GM12878 (cell line): ENCODE data around the gene MYG1. TPM values are rescaled to one million over a fixed set of nuclear protein-coding genes. Genes with fewer than 3 reads are reported as not detected.

ENCODE experiments used
- ATAC-seq: fragments of 200-7000 bp; cut with Tn5 transposase; 3 replicates; pipeline ENCODE4 v1.9.1; 2020; ENCODE audit warnings: mild to moderate bottlenecking, moderate library complexity
- BruUV-seq: library from RNA; stranded (reverse); fragments of 400-500 nt; replicated peaks from 2 replicates; lab custom pipeline; 2021; lab: Mats Ljungman, UMichigan
- CTCF ChIA-PET: fragments of 300-600 bp; sonication (Branson Sonifier 250); formaldehyde crosslinking; extraction: SDS; loops from one replicate; lab custom pipeline; 2021; ENCODE audit warnings: inconsistent platforms; lab: Yijun Ruan, JAX
- POLR2A ChIA-PET: fragments of 350-600 bp; formaldehyde crosslinking; extraction: SDS; loops from one replicate; lab custom pipeline; 2021; ENCODE audit warnings: inconsistent platforms; lab: Charles Lee
- RAD21 ChIA-PET: fragments of 300-600 bp; sonication (Branson Sonifier 250); formaldehyde crosslinking; loops from one replicate; lab custom pipeline; 2023; ENCODE audit warnings: antibody characterized with exemption; ENCODE audit not compliant: unreplicated experiment; lab: Charles Lee
- SMC1A ChIA-PET: fragments of 300-600 bp; sonication (Branson Sonifier 250); formaldehyde crosslinking; loops from one replicate; lab custom pipeline; 2023; ENCODE audit not compliant: unreplicated experiment, uncharacterized antibody; lab: Charles Lee
- DNase-seq: peaks from one replicate; pipeline ENCODE4 v3.0.0-alpha.2; 2011; ENCODE audit warnings: low read depth, low spot score
- FAIRE-seq: peaks from 3 replicates; lab custom pipeline; 2011; peaks lifted over from hg19 to GRCh38; lab: Jason Lieb, UNC
- H2AFZ ChIP-seq: 2 replicates; pipeline ENCODE4 v1.6.0; 2011; ENCODE audit warnings: low read depth, low read length, control low read depth; ENCODE audit not compliant: control insufficient read depth
- H3K27ac ChIP-seq: 2 replicates; pipeline ENCODE4 v1.5.1; 2011; ENCODE audit warnings: control low read depth; ENCODE audit not compliant: control insufficient read depth, insufficient read depth
- H3K27me3 ChIP-seq, 2 experiments: replicated peaks in 1 of 2; 2 replicates each; pipeline versions ENCODE4 v1.6.0 to v1.6.1; 2011; ENCODE audit warnings: low read length in 1 of 2; ENCODE audit not compliant: control insufficient read depth in 2 of 2, insufficient read depth in 2 of 2
- H3K36me3 ChIP-seq, 2 experiments: 2 replicates each; pipeline ENCODE4 v1.5.1; 2011; ENCODE audit warnings: low read length in 1 of 2; ENCODE audit not compliant: control insufficient read depth in 2 of 2, insufficient read depth in 2 of 2
- H3K4me1 ChIP-seq: 2 replicates; pipeline ENCODE4 v1.6.1; 2011; ENCODE audit warnings: mild to moderate bottlenecking, low read length, moderate library complexity, mixed read lengths; ENCODE audit not compliant: control insufficient read depth, insufficient read depth
- H3K4me2 ChIP-seq: 2 replicates; pipeline ENCODE4 v1.6.0; 2011; ENCODE audit warnings: control low read depth; ENCODE audit not compliant: control insufficient read depth, insufficient read depth
- H3K4me3 ChIP-seq: fragments of 200-600 bp; sonication (generic); 2 replicates; pipeline ENCODE4 v1.5.1; 2016
- H3K79me2 ChIP-seq: 2 replicates; pipeline ENCODE4 v1.6.0; 2011; ENCODE audit warnings: low read length; ENCODE audit not compliant: control insufficient read depth, insufficient read depth
- H3K9ac ChIP-seq: 2 replicates; pipeline ENCODE4 v1.8.0; 2011; ENCODE audit warnings: low read length, control low read depth, mixed read lengths; ENCODE audit not compliant: control insufficient read depth, insufficient read depth
- H3K9me3 ChIP-seq: replicated peaks from 3 replicates; pipeline ENCODE4 v1.5.1; 2011; ENCODE audit warnings: mild to moderate bottlenecking, low read length; ENCODE audit not compliant: control insufficient read depth, insufficient read depth
- H4K20me1 ChIP-seq: 2 replicates; pipeline ENCODE4 v1.6.0; 2011; ENCODE audit not compliant: control insufficient read depth, insufficient read depth
- ASH2L ChIP-seq: fragments of 300-600, 200-600 bp; sonication (generic); IDR thresholded peaks from 2 replicates; pipeline ENCODE4 v1.6.1; 2017; ENCODE audit warnings: low read depth, mild to moderate bottlenecking, borderline replicate concordance
- CBX3 ChIP-seq: fragments of 200-600 bp; sonication (generic); IDR thresholded peaks from 2 replicates; pipeline ENCODE4 v1.6.1; 2016; ENCODE audit warnings: low read depth, borderline replicate concordance
- CHD4 ChIP-seq: fragments of 200-600 bp; sonication (generic); IDR thresholded peaks from 2 replicates; pipeline ENCODE4 v1.6.1; 2016; ENCODE audit warnings: mild to moderate bottlenecking
- CREB1 ChIP-seq: IDR thresholded peaks from 2 replicates; pipeline ENCODE4 v1.6.1; 2012; ENCODE audit warnings: low read depth, mild to moderate bottlenecking, inconsistent platforms
- EED ChIP-seq: sonication (generic); IDR thresholded peaks from 2 replicates; pipeline ENCODE4 v1.6.1; 2016; ENCODE audit warnings: antibody characterized with exemption, low read depth
- JUND ChIP-seq: IDR thresholded peaks from 2 replicates; pipeline ENCODE4 v1.6.1; 2012; ENCODE audit warnings: low read depth, mild to moderate bottlenecking, low read length, improper control_type of control experiment, moderate library complexity
- NFYA ChIP-seq: IDR thresholded peaks from 2 replicates; pipeline ENCODE4 v1.6.1; 2011; ENCODE audit warnings: low read depth, mild to moderate bottlenecking, low read length, improper control_type of control experiment, borderline replicate concordance
- PML ChIP-seq: IDR thresholded peaks from 2 replicates; pipeline ENCODE4 v1.6.1; 2012; ENCODE audit warnings: low read length, inconsistent platforms
- POLR2AphosphoS5 ChIP-seq: IDR thresholded peaks from 2 replicates; pipeline ENCODE4 v1.6.1; 2011; ENCODE audit warnings: mild to moderate bottlenecking, low read length, inconsistent platforms
- SIX5 ChIP-seq: IDR thresholded peaks from 2 replicates; pipeline ENCODE4 v1.6.1; 2011; ENCODE audit warnings: mild to moderate bottlenecking, low read depth, low read length, moderate library complexity; ENCODE audit not compliant: severe bottlenecking
- SRF ChIP-seq, 2 experiments: IDR thresholded peaks; 2 replicates each; pipeline ENCODE4 v1.6.1; 2011; ENCODE audit warnings: low read depth in 2 of 2, low read length in 2 of 2, mild to moderate bottlenecking in 1 of 2, moderate library complexity in 1 of 2
- USF1 ChIP-seq: IDR thresholded peaks from 2 replicates; pipeline ENCODE4 v1.6.1; 2011; ENCODE audit warnings: borderline replicate concordance, low read depth, mild to moderate bottlenecking, moderate library complexity, mixed read lengths, low read length; ENCODE audit not compliant: insufficient read depth; ENCODE audit errors: extremely low read length
- ZNF384 ChIP-seq: IDR thresholded peaks from 2 replicates; pipeline ENCODE4 v1.6.1; 2012; ENCODE audit warnings: low read depth, mild to moderate bottlenecking, low read length, improper control_type of control experiment, borderline replicate concordance
- ZSCAN29 ChIP-seq: fragments of 450-650 bp; IDR thresholded peaks from 2 replicates; pipeline ENCODE4 v1.6.1; 2017; ENCODE audit warnings: mild to moderate bottlenecking, moderate library complexity
- WGBS: methylation state at CpG from one replicate; pipeline ENCODE4 v1.1.6; 2016; ENCODE audit warnings: low lambda C conversion rate; ENCODE audit not compliant: insufficient replicate concordance, insufficient coverage; ENCODE audit errors: missing lambda C conversion rate; 5-methylcytosine and 5-hydroxymethylcytosine counted together
- in situ Hi-C: fragments of 300-500 bp; cut with MboI; formaldehyde crosslinking; loops from 9 replicates; pipeline ENCODE4 v1.14.3; 2018; ENCODE audit warnings: mixed read lengths
- intact Hi-C: fragments of 100-400 bp; cut with micrococcal nuclease; formaldehyde crosslinking; loops from one replicate; pipeline ENCODE4 v1.14.2; 2022; ENCODE audit not compliant: unreplicated experiment
- polyA plus RNA-seq, 11 experiments: library from polyadenylated mRNA; depleted of rRNA in 4 of 11; unstranded in 6 of 11; stranded (reverse) in 5 of 11; fragments of >200 nt; fragmentation: Nextera tagmentation in 4 of 11; fragmentation: Illumina TruSeq in 1 of 11; extraction: Ambion mirVana in 4 of 11; extraction: Trizol in 1 of 11; gene quantifications; 1 replicate in 1 of 11; 2 replicates in 10 of 11; pipeline versions ENCODE4 v1.2.1 to v1.2.3, GENCODE V29; 2011 to 2016; ENCODE audit warnings: inconsistent platforms in 2 of 11, missing spikeins in 2 of 11, low read depth in 1 of 11
- total RNA-seq, 4 experiments: library from RNA; depleted of rRNA in 3 of 4; stranded (reverse); fragments of >200 nt in 3 of 4; fragmentation: Illumina TruSeq in 1 of 4; extraction: Trizol in 1 of 4; gene quantifications; 2 replicates each; pipeline versions ENCODE4 v1.2.1 to v1.2.3, GENCODE V29; 2013 to 2021

MYG1 gene
- total and polyA plus RNA-seq, 10 of the 15 experiments (the other 5 are each of a cell fraction or from before 2014, with no cell fraction given), result 20.7 to 81.0 (median 49.4) TPM

GRCh38 chr12:53333289-53333688 lies 33.8 kb downstream of the MYG1 start:
- WGBS, result 66% methylated on average over 4 of the region's 4 CpGs
- peaks cover 3 to 4% of the 10 kb centered on the region in 2 experiments for H3K27me3 ChIP-seq
- no peak overlapping the region for H2AFZ ChIP-seq
- ChIA-PET POLR2A (interaction anchor here (1.1 to 1.2 kb wide), 2 partner anchors 10 to 133 kb away, joined by 3 read pairs; no protein-coding TSS in a partner anchor), SMC1A (interaction anchor here (0.9 to 1.1 kb wide), 3 partner anchors 11 to 121 kb away, joined by 3 to 4 read pairs (median 3); no protein-coding TSS in a partner anchor), CTCF (interaction anchor here (1.0 to 4.9 kb wide), 5 partner anchors 8 to 88 kb away, joined by 4 to 30 read pairs (median 9); partner anchors contain the start of gene AAAS), RAD21 (interaction anchor here (0.9 kb wide), 1 partner anchor 176 kb away, joined by 3 read pairs; no protein-coding TSS in a partner anchor)
- no peaks in the 10 kb centered on the region for H3K36me3 ChIP-seq
- ATAC-seq (no peak), DNase-seq (no peak), FAIRE-seq (no peak)
- TF ChIP-seq ZSCAN29 (no peak), ZNF384 (no peak), ASH2L (no peak), CHD4 (no peak), EED (no peak), CREB1 (no peak), JUND (no peak)
- H3K9me3 ChIP-seq, result no peaks in the 10 kb centered on the region
- H4K20me1 ChIP-seq, result no peaks in the 10 kb centered on the region
- peaks cover 5% of the 10 kb centered on the region; the same call in 1 of the 2 replicates for H3K4me1 ChIP-seq
- no peak overlapping the region for H3K4me2 ChIP-seq
- no peak overlapping the region for H3K9ac ChIP-seq
- in situ Hi-C loops, result no loop called here
- H3K79me2 ChIP-seq, result no peaks in the 10 kb centered on the region
- intact Hi-C loops, result no loop called here
- H3K27ac ChIP-seq, result no peak overlapping the region
- H3K4me3 ChIP-seq, result no peak overlapping the region
- no TSS peak for BruUV-seq

GRCh38 chr12:53333845-53334244 lies 34.4 kb downstream of the MYG1 start:
- Histone ChIP-seq H3K4me1 (peaks cover 5% of the 10 kb centered on the region; the same call in 1 of the 2 replicates), H3K79me2 (no peaks in the 10 kb centered on the region), H2AFZ (no peak overlapping the region), H4K20me1 (no peaks in the 10 kb centered on the region), H3K4me3 (no peak overlapping the region), H3K4me2 (no peak overlapping the region), H3K27ac (no peak overlapping the region), H3K36me3 (no peaks in the 10 kb centered on the region), H3K27me3 (peaks cover 3 to 5% of the 10 kb centered on the region in 2 experiments), H3K9me3 (no peaks in the 10 kb centered on the region), H3K9ac (no peak overlapping the region)
- ChIA-PET CTCF (interaction anchor here (1.0 to 4.9 kb wide), 5 partner anchors 9 to 87 kb away, joined by 4 to 30 read pairs (median 9); partner anchors contain the start of gene AAAS), POLR2A (interaction anchor here (1.1 to 1.2 kb wide), 2 partner anchors 10 to 133 kb away, joined by 3 read pairs; no protein-coding TSS in a partner anchor), RAD21 (interaction anchor here (0.9 kb wide), 1 partner anchor 175 kb away, joined by 3 read pairs; no protein-coding TSS in a partner anchor), SMC1A (interaction anchor here (0.9 to 1.1 kb wide), 3 partner anchors 11 to 121 kb away, joined by 3 to 4 read pairs (median 3); no protein-coding TSS in a partner anchor)
- DNase-seq, result no peak
- WGBS, result 11% methylated on average over 7 of the region's 7 CpGs
- intact Hi-C loops (no loop called here), in situ Hi-C loops (no loop called here)
- FAIRE-seq, result no peak
- ATAC-seq, result no peak
- no TSS peak for BruUV-seq
- no peak for TF ChIP-seq USF1
- no peak for TF ChIP-seq NFYA
- TF ChIP-seq CBX3, result no peak
- TF ChIP-seq POLR2AphosphoS5, result no peak
- no peak for TF ChIP-seq SRF (IDR thresholded peaks at IDR 0.05; ENCODE audit: low read depth in 2 of 2, low read length in 2 of 2)
- TF ChIP-seq SIX5, result no peak
- TF ChIP-seq PML, result no peak
